HFF-Myc (cell line): ENCODE measurements around the gene HDAC2.

Source experiments
- DNase-seq: peaks from one replicate; pipeline ENCODE4 v3.0.0-alpha.2; 2011; ENCODE audit warnings: low read depth; ENCODE audit errors: extremely low read depth
- H3K4me3 ChIP-seq: replicated peaks from 2 replicates; pipeline ENCODE4 v1.5.1; 2011; ENCODE audit warnings: low read depth, mild to moderate bottlenecking, control low read depth, low read length
- CTCF ChIP-seq: IDR thresholded peaks from 2 replicates; pipeline ENCODE4 v1.5.1; 2012; ENCODE audit warnings: mild to moderate bottlenecking, low read depth, low read length, control low read depth; ENCODE audit errors: missing control alignments

HDAC2 gene

GRCh38 chr6:113888493-113888892 is 82.5 kb downstream of the HDAC2 start:
- no peak for DNase-seq
- no peak overlapping the region for H3K4me3 ChIP-seq
- TF ChIP-seq CTCF = no peak

GRCh38 chr6:113886512-113886911 is 84.4 kb downstream of the HDAC2 start:
- no peak for TF ChIP-seq CTCF
- no peak for DNase-seq
- no peak overlapping the region for H3K4me3 ChIP-seq

DNA sequence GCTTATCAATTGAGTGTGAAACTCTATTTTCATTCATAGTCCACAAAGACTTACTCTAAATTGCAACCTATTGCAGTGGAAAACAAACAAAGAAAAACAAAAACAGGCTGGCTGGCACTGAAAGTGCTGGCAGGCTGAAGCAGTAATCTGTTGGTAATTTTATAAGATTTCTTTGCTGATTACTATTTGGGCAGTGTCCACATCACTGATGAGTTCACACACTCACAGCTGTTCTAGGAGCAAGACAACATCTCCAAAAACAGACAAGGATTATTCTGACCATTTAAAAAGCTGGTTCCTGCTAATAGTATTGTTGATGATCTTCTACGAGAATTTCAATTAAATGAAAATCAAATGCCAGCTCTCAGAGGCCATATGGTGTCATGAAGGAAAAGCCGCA is 86.9 kb downstream of the HDAC2 start:
- TF ChIP-seq CTCF = no peak
- no peak for DNase-seq

More for the DNA sequence above, 86.9 kb downstream of the HDAC2 start:
- H3K4me3 ChIP-seq = no peak overlapping the region
